Activated CD4-positive, alpha-beta T cell treated with anti-CD3 and anti-CD28 coated beads, Interleukin-2, amount 50 U/mL, for 48 hours (primary cell): Measurements from ENCODE around the gene EMILIN3.
"Not testable (repeated sequence)": the region's sequence is repeated elsewhere in the genome, so short reads cannot be mapped to it uniquely, and the experiment has no call there.

Experiments used
- DNase-seq, 2 experiments: peaks; one replicate each; pipeline ENCODE4 v3.0.0-alpha.2; 2020

The EMILIN3 gene

DNA sequence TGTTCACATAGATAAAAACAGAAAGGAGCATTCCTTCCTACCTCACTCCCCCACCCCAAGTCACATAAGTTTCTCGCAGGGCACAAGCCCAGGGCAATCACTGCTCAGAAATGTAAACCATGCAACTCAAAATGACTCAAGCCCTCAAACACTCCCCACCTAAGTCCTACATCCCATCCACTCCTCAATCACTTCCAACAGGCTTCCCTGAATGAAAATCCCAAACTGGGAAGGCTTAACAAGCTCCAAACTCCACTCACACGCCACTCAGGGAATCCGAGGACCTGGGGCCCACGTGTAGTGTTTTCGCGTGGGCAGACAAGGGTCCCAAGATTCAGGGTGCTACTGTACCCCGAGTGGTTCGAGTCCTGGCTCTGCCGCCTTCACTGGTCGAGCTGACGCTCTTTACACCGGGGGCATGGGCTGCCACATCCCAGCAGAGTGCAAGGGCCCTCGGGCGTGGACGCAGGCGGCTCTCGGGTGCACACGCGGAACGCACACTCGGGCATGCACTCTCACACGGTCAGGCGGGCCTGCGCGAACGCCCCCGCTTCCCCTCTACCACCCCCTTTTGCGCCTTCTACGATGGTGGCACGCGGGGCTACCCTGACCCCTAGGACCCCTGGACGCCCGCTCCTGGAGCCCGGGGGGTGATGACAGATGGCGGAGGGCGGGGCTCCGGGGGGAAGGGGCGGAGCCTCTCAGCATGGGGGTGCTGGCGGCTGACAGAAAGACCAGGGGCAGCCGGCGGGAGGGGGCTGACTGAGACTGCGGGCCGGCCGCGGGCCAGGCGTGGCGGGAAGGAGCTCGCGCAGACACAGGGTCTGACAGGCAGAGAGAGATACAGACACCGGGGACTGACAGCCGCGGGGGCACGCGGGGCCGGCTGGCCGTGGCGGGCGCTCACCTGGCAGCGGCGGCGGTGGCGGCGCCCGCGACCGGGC, 49.7 kb downstream of the EMILIN3 start:
- DNase-seq = peak; percentile 84

DNA sequence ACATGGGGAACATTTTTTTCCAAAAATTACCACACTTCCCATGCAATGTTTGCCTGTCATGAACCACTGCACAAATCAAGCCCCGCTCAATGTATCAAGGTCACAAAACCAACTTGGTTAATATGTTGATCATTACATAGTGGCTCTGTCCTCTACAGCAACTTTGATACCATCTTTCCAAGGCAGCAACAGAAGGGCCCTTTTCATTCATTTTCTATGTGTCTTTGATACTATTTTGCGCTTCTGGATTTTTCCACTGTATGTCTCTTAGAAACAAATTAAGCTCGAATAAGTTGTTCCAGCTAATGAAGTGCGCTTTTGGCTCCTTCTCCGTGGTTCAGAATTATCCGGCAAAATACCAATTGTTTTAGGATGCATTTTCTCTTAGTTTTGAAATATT, 50.6 kb downstream of the EMILIN3 start:
- no peak for DNase-seq

- no peak for DNase-seq
Measured at GRCh38 chr20:41314386-41314785, 52.2 kb downstream of the EMILIN3 start.

GRCh38 chr20:41312009-41312408, 54.6 kb downstream of the EMILIN3 start:
- not testable (repeated sequence) for DNase-seq
